Epithelial cell of proximal tubule (primary cell): ENCODE results near the gene EYA2. TPM values are rescaled to one million over a fixed set of nuclear protein-coding genes. Genes with fewer than 3 reads are reported as not detected.

Source experiments
- DNase-seq: peaks from one replicate; pipeline ENCODE4 v3.0.0-alpha.2; 2011; ENCODE audit warnings: low read depth
- H3K4me3 ChIP-seq: 2 replicates; pipeline ENCODE4 v1.5.1; 2011; ENCODE audit warnings: low read depth, mild to moderate bottlenecking, low read length
- CTCF ChIP-seq: conservative IDR thresholded peaks from 2 replicates; pipeline ENCODE4 v1.5.1; 2012; ENCODE audit warnings: low read depth, mild to moderate bottlenecking, low read length
- total RNA-seq: library from RNA; depleted of rRNA; stranded (reverse); fragments of >200 nt; gene quantifications from 2 replicates; pipeline ENCODE4 v1.2.3, GENCODE V29; 2015

Gene EYA2
- not detected in 2 replicates for total RNA-seq

DNA sequence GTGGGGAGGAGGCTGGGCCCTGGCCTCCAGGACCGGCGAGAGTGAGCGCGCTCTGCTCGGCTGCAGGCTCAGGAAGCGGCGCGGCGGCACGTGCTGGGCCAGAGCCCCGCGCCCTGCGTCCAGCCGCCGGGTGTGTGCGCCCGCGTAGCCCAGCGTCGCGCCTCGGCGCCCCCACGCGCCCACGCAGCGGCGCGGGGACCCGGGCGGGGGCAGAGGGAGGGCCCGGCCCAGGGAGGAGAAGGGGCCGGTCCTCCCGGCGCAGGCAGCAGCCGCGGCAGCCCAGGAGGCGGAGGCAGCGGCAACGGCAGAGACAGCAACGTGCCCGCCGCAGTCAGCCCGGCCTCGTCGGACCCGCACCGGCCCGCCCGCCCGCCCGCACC, at the start of gene EYA2:
Gene EYA2, plus strand, starts transcription at position 265 of the 380 bp plus-strand sequence. CDS start 95,168 bp downstream, outside the sequence.
- peak within 1 kb of the TSS; percentile 33 for H3K4me3 ChIP-seq
- no peak for DNase-seq
- TF ChIP-seq CTCF: no peak

DNA sequence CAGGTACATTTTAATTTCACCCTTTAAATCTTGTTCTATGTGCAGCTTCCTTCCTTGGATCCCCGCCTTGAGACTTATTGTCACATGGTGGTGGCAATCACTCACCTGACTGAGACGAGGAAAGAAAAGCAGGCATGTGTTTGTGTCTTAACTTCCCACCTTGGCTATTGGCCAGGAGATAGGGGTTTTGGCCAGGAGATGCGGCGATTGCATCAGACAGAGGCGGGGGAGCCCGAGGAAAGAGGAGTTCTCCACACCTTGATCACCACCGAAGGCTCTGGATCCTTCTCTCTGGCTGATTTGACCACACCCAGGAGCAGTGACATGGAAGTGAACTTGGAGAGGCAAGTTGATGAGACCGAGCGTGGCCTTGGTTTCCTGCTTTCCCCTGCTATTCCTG, 49.7 kb upstream of the EYA2 start:
- no peak for TF ChIP-seq CTCF
- DNase-seq: no peak
- H3K4me3 ChIP-seq: no peak overlapping the region

- H3K4me3 ChIP-seq: no peak overlapping the region
- DNase-seq: no peak
- no peak for TF ChIP-seq CTCF
These were observed 45.4 kb upstream of the EYA2 start for GRCh38 chr20:46849269-46849668.

GRCh38 chr20:46849751-46850150, 44.9 kb upstream of the EYA2 start:
- H3K4me3 ChIP-seq: no peak overlapping the region
- no peak for TF ChIP-seq CTCF
- DNase-seq: no peak

GRCh38 chr20:46850416-46850815, 44.2 kb upstream of the EYA2 start:
- H3K4me3 ChIP-seq: no peak overlapping the region
- DNase-seq: no peak
- no peak for TF ChIP-seq CTCF

DNA sequence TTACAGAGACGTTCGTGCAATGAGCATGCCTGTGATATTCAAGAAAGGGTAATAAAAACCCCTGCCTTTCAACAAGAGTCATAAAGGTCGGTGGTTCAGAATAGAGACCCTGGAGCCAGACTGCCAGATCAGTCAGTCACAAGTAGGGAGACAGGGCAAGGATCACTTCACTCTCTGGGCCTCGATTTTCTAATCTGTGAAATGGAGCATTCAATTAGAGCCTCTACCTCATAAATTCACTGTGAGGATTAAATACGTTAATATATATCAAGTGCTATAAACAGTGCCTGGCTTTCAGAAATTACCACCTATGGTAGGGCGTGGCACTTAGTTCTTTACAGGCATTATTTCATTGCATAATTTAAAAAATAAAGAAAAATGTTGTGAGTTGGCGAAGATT, 43.7 kb upstream of the EYA2 start:
- DNase-seq: no peak
- H3K4me3 ChIP-seq: no peak overlapping the region
- no peak for TF ChIP-seq CTCF

DNA sequence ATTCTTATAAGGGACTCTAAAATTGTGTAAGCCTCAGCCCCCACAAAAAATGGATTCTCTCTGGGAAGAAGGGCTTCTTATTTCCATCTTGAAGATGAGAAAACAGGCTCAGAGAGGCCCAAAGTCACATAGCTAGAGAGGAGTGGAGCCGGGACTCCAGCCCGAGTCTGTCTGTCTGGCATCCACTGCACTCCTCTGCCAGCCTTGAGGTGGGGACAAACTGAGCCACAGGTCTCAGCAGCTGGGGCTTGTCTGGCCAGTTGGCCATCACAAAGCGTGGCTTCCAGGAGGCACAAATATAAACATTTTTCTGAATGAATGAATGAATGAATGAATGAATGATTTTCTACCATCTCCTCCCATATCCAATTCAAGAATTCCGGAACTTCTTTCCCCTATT, 42.9 kb upstream of the EYA2 start:
- TF ChIP-seq CTCF: no peak
- DNase-seq: no peak
- no peak overlapping the region for H3K4me3 ChIP-seq
